ENCODE results near the gene PPP1R8. TPM values are rescaled to one million over a fixed set of nuclear protein-coding genes. Genes with fewer than 3 reads are reported as not detected.
A peak's percentile ranks its signal among the peaks of the same experiment; 100 is the strongest.

The PPP1R8 gene
- total RNA-seq, 4 donors from 2014 or later: 15.1 to 32.9 (median 28.0) TPM

- no peaks in the 10 kb centered on the region for H3K4me1 ChIP-seq
- intact Hi-C loops (cut with DNase I; ENCODE audit: low total_unique reads) (no loop called here), in situ Hi-C loops (cut with MboI; ENCODE audit: low pct_ligation_motif_present in 1 of 4, low pct_unique_long_range_greater_than_20kb in 1 of 4, low sequenced_read_pairs in 3 of 4) (no loop called here)
- DNase-seq: no peak
- H3K27me3 ChIP-seq: no peaks in the 10 kb centered on the region
- WGBS, 2 donors (ENCODE audit: low coverage in 1 of 2): 75 to 77% methylated on average over 2 to 24 of the region's 24 CpGs
- TF ChIP-seq POLR2AphosphoS5 (IDR thresholded peaks at IDR 0.05) (peak in 1 of 3 donors; percentile 7), CTCF (IDR thresholded peaks at IDR 0.05) (no peak)
- H3K4me3 ChIP-seq: no peak overlapping the region
- no peaks in the 10 kb centered on the region for H3K36me3 ChIP-seq
- no peaks in the 10 kb centered on the region for H3K9me3 ChIP-seq
- H3K27ac ChIP-seq: peak overlapping the region; percentile 55 to 75 (median 72)
Measured at GRCh38 chr1:27884006-27884954, 53.7 kb downstream of the PPP1R8 start.

- H3K4me3 ChIP-seq: no peak overlapping the region
- 56 to 89% methylated on average over 2 to 8 of the region's 8 CpGs for WGBS, 2 donors (ENCODE audit: low coverage in 1 of 2)
- TF ChIP-seq EP300 (IDR thresholded peaks at IDR 0.05; ENCODE audit: low read depth): no peak
- no peak for TF ChIP-seq CTCF (IDR thresholded peaks at IDR 0.05)
- in situ Hi-C loops (cut with MboI; ENCODE audit: low pct_ligation_motif_present in 1 of 4, low pct_unique_long_range_greater_than_20kb in 1 of 4, low sequenced_read_pairs in 3 of 4): no loop called here
- no peaks in the 10 kb centered on the region for H3K4me1 ChIP-seq
- intact Hi-C loops (cut with DNase I; ENCODE audit: low total_unique reads): no loop called here
- no peaks in the 10 kb centered on the region for H3K9me3 ChIP-seq
- no peaks in the 10 kb centered on the region for H3K36me3 ChIP-seq
- peak overlapping the region; percentile 53 to 75 (median 72) for H3K27ac ChIP-seq
- no peaks in the 10 kb centered on the region for H3K27me3 ChIP-seq
- DNase-seq: no peak
Measured at GRCh38 chr1:27885114-27885528, 54.5 kb downstream of the PPP1R8 start.

GRCh38 chr1:27885621-27886352, 55.2 kb downstream of the PPP1R8 start:
- Histone ChIP-seq H3K27me3 (no peaks in the 10 kb centered on the region), H3K4me3 (no peak overlapping the region), H3K9me3 (no peaks in the 10 kb centered on the region), H3K36me3 (peaks cover 0 to under 1% (median 0%) of the 10 kb centered on the region in 4 donors), H3K4me1 (no peaks in the 10 kb centered on the region), H3K27ac (peak overlapping the region; percentile 53 to 75 (median 72))
- WGBS, 2 donors (ENCODE audit: low coverage in 1 of 2): 64 to 87% methylated on average over 5 to 15 of the region's 15 CpGs
- in situ Hi-C loops (cut with MboI; ENCODE audit: low pct_ligation_motif_present in 1 of 4, low pct_unique_long_range_greater_than_20kb in 1 of 4, low sequenced_read_pairs in 3 of 4) (no loop called here), intact Hi-C loops (cut with DNase I; ENCODE audit: low total_unique reads) (no loop called here)
- TF ChIP-seq POLR2AphosphoS5 (IDR thresholded peaks at IDR 0.05): no peak
- no peak for TF ChIP-seq EP300 (IDR thresholded peaks at IDR 0.05; ENCODE audit: low read depth)
- no peak for TF ChIP-seq CTCF (IDR thresholded peaks at IDR 0.05)
- no peak for TF ChIP-seq POLR2A (IDR thresholded peaks at IDR 0.05)
- no peak for DNase-seq

GRCh38 chr1:27886353-27886679, 55.7 kb downstream of the PPP1R8 start:
- Histone ChIP-seq H3K36me3 (peaks cover 0 to 6% (median 0%) of the 10 kb centered on the region in 4 donors), H3K4me3 (no peak overlapping the region), H3K9me3 (no peaks in the 10 kb centered on the region), H3K27me3 (no peaks in the 10 kb centered on the region), H3K4me1 (no peaks in the 10 kb centered on the region), H3K27ac (peak overlapping the region; percentile 53 to 75 (median 72))
- intact Hi-C loops (cut with DNase I; ENCODE audit: low total_unique reads) (no loop called here), in situ Hi-C loops (cut with MboI; ENCODE audit: low pct_ligation_motif_present in 1 of 4, low pct_unique_long_range_greater_than_20kb in 1 of 4, low sequenced_read_pairs in 3 of 4) (no loop called here)
- no peak for TF ChIP-seq CTCF (IDR thresholded peaks at IDR 0.05)
- no peak for TF ChIP-seq POLR2AphosphoS5 (IDR thresholded peaks at IDR 0.05)
- TF ChIP-seq EP300 (IDR thresholded peaks at IDR 0.05; ENCODE audit: low read depth): no peak
- TF ChIP-seq POLR2A (IDR thresholded peaks at IDR 0.05): no peak
- 76 to 90% methylated on average over 1 to 2 of the region's 2 CpGs for WGBS, 2 donors (ENCODE audit: low coverage in 1 of 2)
- no peak for DNase-seq
